ENCODE measurements around the gene BUD13.

DNA sequence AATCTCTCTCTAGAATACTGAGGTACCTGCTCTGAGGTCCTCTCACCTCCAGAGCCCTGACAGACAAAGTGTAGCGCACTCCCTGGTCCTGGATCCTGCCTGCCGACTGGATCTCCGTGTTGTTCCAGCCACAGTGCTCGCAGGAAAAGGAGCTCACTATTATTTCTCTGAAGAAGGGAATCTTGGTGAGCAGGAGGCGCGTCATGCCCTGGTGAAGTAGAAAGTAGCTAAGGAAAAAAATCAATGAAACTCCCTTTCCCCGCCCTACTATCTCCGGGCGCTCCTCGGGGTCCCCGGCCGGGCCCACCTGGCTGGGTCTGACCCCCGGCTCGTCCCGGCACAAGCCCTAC, 14.6 kb upstream of the BUD13 start:
- TF ChIP-seq, protein P1, sequence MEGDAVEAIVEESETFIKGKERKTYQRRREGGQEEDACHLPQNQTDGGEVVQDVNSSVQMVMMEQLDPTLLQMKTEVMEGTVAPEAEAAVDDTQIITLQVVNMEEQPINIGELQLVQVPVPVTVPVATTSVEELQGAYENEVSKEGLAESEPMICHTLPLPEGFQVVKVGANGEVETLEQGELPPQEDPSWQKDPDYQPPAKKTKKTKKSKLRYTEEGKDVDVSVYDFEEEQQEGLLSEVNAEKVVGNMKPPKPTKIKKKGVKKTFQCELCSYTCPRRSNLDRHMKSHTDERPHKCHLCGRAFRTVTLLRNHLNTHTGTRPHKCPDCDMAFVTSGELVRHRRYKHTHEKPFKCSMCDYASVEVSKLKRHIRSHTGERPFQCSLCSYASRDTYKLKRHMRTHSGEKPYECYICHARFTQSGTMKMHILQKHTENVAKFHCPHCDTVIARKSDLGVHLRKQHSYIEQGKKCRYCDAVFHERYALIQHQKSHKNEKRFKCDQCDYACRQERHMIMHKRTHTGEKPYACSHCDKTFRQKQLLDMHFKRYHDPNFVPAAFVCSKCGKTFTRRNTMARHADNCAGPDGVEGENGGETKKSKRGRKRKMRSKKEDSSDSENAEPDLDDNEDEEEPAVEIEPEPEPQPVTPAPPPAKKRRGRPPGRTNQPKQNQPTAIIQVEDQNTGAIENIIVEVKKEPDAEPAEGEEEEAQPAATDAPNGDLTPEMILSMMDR (IDR thresholded peaks at IDR 0.05; ENCODE audit: low read length): no peak
- no peak for TF ChIP-seq EZH2 (optimal IDR thresholded peaks at IDR 0.05; ENCODE audit: low read depth, low read length)
- TF ChIP-seq EZH2phosphoT487 (IDR thresholded peaks at IDR 0.05; ENCODE audit: low read length): no peak
